Loucy (cell line): ENCODE measurements around the gene ASPG.

Source experiments
- H2AFZ ChIP-seq: fragments of 200-600 bp; sonication (generic); 2 replicates; pipeline ENCODE4 v1.6.0; 2016; ENCODE audit warnings: antibody characterized with exemption, mild to moderate bottlenecking, low read length, moderate library complexity
- H3F3A ChIP-seq: fragments of 200-600 bp; 2 replicates; pipeline ENCODE4 v1.6.0; 2016; ENCODE audit warnings: antibody characterized with exemption, low read depth, mild to moderate bottlenecking
- H3K27me3 ChIP-seq: fragments of 200-600 bp; sonication (generic); 2 replicates; pipeline ENCODE4 v1.6.1; 2014; ENCODE audit warnings: low read length, mild to moderate bottlenecking; ENCODE audit not compliant: insufficient read depth, poor library complexity, severe bottlenecking
- H3K36me3 ChIP-seq: fragments of 200-600 bp; sonication (generic); 2 replicates; pipeline ENCODE4 v1.6.1; 2016; ENCODE audit warnings: low read length; ENCODE audit not compliant: insufficient read depth
- H3K4me1 ChIP-seq: fragments of 200-600 bp; sonication (generic); 2 replicates; pipeline ENCODE4 v1.5.1; 2014; ENCODE audit warnings: low read length, mild to moderate bottlenecking; ENCODE audit not compliant: insufficient read depth, poor library complexity, severe bottlenecking
- H3K4me2 ChIP-seq: fragments of 200-600 bp; sonication (generic); 2 replicates; pipeline ENCODE4 v1.6.0; 2014; ENCODE audit warnings: antibody characterized with exemption, low read length, low read depth, mild to moderate bottlenecking; ENCODE audit not compliant: poor library complexity, severe bottlenecking
- H3K4me3 ChIP-seq: fragments of 200-600 bp; sonication (generic); 2 replicates; pipeline ENCODE4 v1.5.1; 2014; ENCODE audit warnings: low read length, mild to moderate bottlenecking, mixed read lengths; ENCODE audit not compliant: poor library complexity, severe bottlenecking
- H3K79me2 ChIP-seq: fragments of 200-600 bp; sonication (generic); 2 replicates; pipeline ENCODE4 v1.6.1; 2014; ENCODE audit warnings: low read length; ENCODE audit not compliant: insufficient read depth
- H3K9ac ChIP-seq: fragments of 200-600 bp; sonication (generic); 2 replicates; pipeline ENCODE4 v1.6.0; 2014; ENCODE audit warnings: mild to moderate bottlenecking, low read depth, low read length, moderate library complexity; ENCODE audit not compliant: poor library complexity, severe bottlenecking
- H3K9me2 ChIP-seq: fragments of 200-600 bp; sonication (generic); replicated peaks from 2 replicates; pipeline ENCODE4 v1.6.1; 2016; ENCODE audit warnings: low read depth, low read length, mixed read lengths
- H3K9me3 ChIP-seq: fragments of 200-600 bp; sonication (generic); 2 replicates; pipeline ENCODE4 v1.6.1; 2014; ENCODE audit warnings: mild to moderate bottlenecking, antibody characterized with exemption, low read length, low read depth; ENCODE audit not compliant: insufficient read depth
- H4K20me1 ChIP-seq: fragments of 200-600 bp; sonication (generic); 2 replicates; pipeline ENCODE4 v1.6.0; 2014; ENCODE audit warnings: antibody characterized with exemption, low read length, mild to moderate bottlenecking; ENCODE audit not compliant: insufficient read depth, poor library complexity, severe bottlenecking
- CTCF ChIP-seq: fragments of 200-600 bp; sonication (generic); conservative IDR thresholded peaks from 2 replicates; pipeline ENCODE4 v1.5.1; 2014; ENCODE audit warnings: mild to moderate bottlenecking, antibody characterized with exemption, low read length
- EZH2phosphoT487 ChIP-seq: fragments of 200-600 bp; IDR thresholded peaks from 2 replicates; pipeline ENCODE4 v1.6.1; 2018; ENCODE audit warnings: antibody characterized with exemption, mild to moderate bottlenecking, moderate library complexity, borderline replicate concordance

ASPG gene

GRCh38 chr14:104037903-104038302 lies 47.6 kb upstream of the ASPG start:
- H3K4me2 ChIP-seq: no peak overlapping the region
- no peaks in the 10 kb centered on the region for H3K9me3 ChIP-seq
- H3K9me2 ChIP-seq: no peaks in the 10 kb centered on the region
- H4K20me1 ChIP-seq: no peaks in the 10 kb centered on the region
- no peak overlapping the region for H2AFZ ChIP-seq
- H3K79me2 ChIP-seq: no peaks in the 10 kb centered on the region
- H3K4me1 ChIP-seq: no peaks in the 10 kb centered on the region
- H3F3A ChIP-seq: no peaks in the 10 kb centered on the region
- H3K36me3 ChIP-seq: no peaks in the 10 kb centered on the region
- no peaks in the 10 kb centered on the region for H3K27me3 ChIP-seq
- TF ChIP-seq CTCF: no peak
- TF ChIP-seq EZH2phosphoT487: no peak
- no peak overlapping the region for H3K9ac ChIP-seq
- no peak overlapping the region for H3K4me3 ChIP-seq

- H3K4me3 ChIP-seq: no peak overlapping the region
- no peaks in the 10 kb centered on the region for H3K36me3 ChIP-seq
- H3K9me2 ChIP-seq: no peaks in the 10 kb centered on the region
- no peaks in the 10 kb centered on the region for H4K20me1 ChIP-seq
- H3K27me3 ChIP-seq: no peaks in the 10 kb centered on the region
- H3K79me2 ChIP-seq: no peaks in the 10 kb centered on the region
- H3F3A ChIP-seq: no peaks in the 10 kb centered on the region
- no peak overlapping the region for H2AFZ ChIP-seq
- no peaks in the 10 kb centered on the region for H3K9me3 ChIP-seq
- H3K4me2 ChIP-seq: no peak overlapping the region
- TF ChIP-seq EZH2phosphoT487 (no peak), CTCF (no peak)
- H3K4me1 ChIP-seq: no peaks in the 10 kb centered on the region
- no peak overlapping the region for H3K9ac ChIP-seq
These were observed 46.3 kb upstream of the ASPG start for GRCh38 chr14:104039214-104039613.

- no peaks in the 10 kb centered on the region for H3K9me3 ChIP-seq
- H3K4me3 ChIP-seq: no peak overlapping the region
- H3K9ac ChIP-seq: no peak overlapping the region
- no peaks in the 10 kb centered on the region for H3K9me2 ChIP-seq
- H3K36me3 ChIP-seq: no peaks in the 10 kb centered on the region
- no peak overlapping the region for H2AFZ ChIP-seq
- no peaks in the 10 kb centered on the region for H3F3A ChIP-seq
- no peaks in the 10 kb centered on the region for H3K27me3 ChIP-seq
- H3K79me2 ChIP-seq: no peaks in the 10 kb centered on the region
- no peak overlapping the region for H3K4me2 ChIP-seq
- TF ChIP-seq EZH2phosphoT487: no peak
- TF ChIP-seq CTCF: no peak
- no peaks in the 10 kb centered on the region for H3K4me1 ChIP-seq
- H4K20me1 ChIP-seq: no peaks in the 10 kb centered on the region
These were observed 45.0 kb upstream of the ASPG start for GRCh38 chr14:104040539-104040938.
